GM12874 (cell line): ENCODE results near the gene HIVEP1.

ENCODE experiments used
- TF ChIP-seq, protein P1 (sequence below): IDR thresholded peaks from 2 replicates; pipeline ENCODE4 v1.5.1; 2011; ENCODE audit warnings: low read depth, mild to moderate bottlenecking, control low read depth, low read length, moderate library complexity; ENCODE audit not compliant: insufficient read depth

Gene HIVEP1

DNA sequence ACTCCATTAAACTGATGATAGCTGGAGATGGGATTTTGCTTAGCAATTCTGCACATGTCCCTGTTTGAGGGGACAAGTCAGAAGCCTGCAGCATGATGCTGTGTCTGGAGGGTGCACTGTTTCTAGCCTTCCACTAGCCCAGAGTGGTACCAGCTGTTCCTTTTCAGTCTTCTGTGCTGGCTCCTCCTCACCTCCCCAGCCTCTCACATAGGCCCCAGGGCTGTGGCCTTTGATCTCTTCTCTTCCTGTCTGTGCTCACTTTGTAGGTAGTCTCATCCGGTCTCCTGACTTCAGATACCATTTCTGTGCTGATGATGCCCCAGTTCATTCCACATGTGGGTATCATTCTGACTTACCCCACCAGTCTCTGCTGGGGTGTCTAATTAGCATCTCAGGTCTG is 126.3 kb downstream of the HIVEP1 start:
- TF ChIP-seq, protein P1, sequence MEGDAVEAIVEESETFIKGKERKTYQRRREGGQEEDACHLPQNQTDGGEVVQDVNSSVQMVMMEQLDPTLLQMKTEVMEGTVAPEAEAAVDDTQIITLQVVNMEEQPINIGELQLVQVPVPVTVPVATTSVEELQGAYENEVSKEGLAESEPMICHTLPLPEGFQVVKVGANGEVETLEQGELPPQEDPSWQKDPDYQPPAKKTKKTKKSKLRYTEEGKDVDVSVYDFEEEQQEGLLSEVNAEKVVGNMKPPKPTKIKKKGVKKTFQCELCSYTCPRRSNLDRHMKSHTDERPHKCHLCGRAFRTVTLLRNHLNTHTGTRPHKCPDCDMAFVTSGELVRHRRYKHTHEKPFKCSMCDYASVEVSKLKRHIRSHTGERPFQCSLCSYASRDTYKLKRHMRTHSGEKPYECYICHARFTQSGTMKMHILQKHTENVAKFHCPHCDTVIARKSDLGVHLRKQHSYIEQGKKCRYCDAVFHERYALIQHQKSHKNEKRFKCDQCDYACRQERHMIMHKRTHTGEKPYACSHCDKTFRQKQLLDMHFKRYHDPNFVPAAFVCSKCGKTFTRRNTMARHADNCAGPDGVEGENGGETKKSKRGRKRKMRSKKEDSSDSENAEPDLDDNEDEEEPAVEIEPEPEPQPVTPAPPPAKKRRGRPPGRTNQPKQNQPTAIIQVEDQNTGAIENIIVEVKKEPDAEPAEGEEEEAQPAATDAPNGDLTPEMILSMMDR: no peak

DNA sequence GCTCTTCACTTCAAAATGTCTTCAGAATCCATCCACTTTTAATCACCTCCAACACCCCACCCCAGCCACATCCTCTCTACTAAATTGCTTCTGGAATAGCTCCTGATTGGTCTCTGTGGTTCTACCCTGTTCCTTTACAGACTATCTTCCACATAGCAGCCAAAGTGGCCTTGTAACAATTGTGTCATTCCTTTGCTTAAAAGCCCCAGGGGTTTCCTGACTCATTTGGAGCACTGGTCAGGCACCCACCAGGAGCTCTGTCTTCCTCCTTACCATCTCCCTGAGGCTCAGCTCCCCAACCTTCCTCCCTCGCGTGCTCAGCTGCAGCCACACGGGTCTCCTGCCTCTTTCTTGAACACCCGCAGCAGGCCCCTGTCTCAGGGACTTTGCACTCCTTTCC is 126.8 kb downstream of the HIVEP1 start:
- TF ChIP-seq, protein P1: no peak

DNA sequence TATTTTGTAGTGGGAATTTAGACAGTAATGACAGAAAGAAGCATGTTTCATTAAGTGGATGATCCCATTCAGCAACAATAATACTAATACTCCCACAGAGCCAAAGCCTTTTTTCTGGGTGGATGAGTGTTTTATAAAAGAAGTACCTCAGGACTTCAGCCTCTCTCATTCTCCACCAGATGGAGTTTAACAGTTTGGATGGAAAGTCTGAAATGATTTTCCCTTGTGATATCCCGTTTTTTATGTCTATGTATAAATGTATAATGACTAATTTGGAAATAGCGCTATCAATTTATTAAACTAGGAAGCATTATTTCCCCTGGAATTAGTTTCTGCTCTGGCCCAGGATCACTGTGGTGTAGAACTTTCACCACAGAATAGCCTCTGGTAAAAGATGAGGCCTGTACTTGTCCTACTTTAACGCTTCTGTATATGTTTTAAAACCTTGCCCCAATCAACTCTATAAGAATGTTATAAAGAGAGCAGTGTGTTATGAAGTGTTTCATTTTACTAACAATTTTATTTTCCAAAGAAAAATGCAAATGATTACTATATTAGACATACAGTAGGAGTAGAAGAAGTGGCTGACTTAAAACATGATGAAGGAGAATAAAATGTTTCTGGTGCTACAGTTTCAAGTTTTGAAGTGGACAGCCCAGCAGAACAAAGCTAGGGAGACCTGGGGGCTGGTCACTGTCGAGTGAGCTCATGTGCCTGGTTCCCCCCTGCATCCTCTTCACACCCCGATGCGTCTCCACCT is 135.6 kb downstream of the HIVEP1 start:
- TF ChIP-seq, protein P1: no peak

DNA sequence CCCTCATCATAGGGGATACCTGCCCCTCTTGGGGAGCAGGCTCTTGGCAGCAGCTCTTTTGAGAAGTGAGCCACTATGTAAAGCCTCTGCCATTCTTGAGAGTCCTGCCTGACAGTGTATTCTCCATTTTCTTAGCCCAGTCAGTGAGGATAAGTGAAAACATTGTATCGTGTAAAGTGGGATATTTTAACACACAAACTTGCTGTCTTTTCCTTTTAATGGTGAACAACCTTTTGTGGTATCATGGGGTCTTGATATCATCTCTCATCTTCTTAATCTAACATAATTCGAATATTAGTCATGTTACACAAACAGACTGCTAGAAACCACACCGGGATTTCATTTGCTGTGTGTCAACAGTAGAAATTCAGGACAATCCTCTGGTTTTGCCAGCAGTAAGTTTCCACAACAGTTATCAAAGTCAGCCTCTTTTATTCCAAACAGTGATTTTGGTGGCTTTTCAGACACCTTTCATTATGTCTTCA is 136.2 kb downstream of the HIVEP1 start:
- TF ChIP-seq, protein P1: no peak

DNA sequence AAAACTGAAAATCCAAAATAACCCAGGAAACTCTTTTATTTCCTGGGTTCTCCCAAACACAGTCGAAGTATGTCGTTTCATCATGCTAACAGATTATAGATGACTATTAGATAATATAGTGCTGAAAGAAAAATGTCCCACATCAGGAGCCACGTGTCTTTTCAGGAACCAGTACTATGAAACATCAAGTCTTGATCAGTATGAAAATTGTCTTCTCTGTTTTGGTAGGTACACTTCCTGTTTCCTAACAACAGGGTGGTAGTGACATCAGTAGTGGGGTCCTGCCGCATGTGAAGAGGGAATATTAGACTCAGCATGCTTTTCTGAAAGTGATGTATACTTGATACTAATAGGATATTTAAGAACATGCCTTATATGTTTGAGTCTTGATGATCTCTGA is 136.7 kb downstream of the HIVEP1 start:
- TF ChIP-seq, protein P1: no peak

DNA sequence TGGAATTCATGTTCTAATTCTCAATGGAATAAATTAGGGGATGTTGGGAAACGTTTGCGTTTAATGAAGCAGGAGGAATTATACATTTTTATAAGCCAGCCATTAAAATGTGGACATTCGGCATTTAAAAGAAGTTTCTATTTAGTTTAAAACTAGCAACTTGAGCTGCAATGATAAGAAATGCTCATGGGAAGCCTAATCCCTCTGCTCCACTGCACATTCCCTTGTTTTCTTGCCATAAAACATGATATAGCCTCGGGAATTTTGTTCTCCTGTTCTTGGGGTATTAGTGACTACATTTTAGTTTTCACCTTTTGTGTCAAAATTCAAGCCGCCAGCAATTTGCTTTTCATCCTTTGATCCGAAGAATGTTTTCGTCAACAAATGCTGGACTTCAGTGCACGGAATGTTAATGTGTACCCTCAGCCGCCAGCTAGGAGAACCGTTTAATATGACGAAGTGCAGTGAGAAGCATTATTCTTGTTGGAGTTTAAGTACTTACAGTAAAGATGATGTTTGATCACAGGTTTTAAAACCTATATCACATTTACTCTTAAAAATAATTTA is 137.9 kb downstream of the HIVEP1 start:
- TF ChIP-seq, protein P1: no peak

DNA sequence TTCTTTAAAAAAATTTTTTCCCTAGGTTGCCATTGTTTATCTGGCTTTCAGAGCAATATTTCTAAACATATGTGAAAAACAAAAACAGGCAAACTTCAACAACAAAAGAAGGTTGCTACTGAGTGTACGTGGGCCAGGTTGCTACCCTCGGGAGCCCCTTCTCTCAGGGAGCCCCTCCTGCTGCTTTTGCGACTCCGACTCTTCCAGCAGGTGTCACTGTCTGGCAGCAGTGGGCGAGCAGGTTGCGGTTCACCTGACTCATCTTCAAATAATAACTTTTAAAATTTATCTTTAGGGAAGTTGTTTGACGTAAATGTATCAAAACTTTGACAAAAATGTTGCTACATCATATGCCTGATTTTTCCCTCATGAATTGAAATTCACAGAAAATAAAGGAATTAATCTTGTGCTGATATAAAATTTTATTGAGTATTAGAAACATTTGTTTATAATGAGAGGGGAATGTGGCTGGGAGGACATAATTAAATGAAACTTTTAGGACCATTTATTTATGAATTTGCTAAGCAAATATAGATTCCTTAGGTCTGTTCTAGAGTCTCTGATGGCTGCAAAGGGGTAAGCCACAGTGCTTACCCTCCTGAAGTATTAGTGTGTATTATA is 138.8 kb downstream of the HIVEP1 start:
- TF ChIP-seq, protein P1: peak; percentile 46; the same call in 1 of the 2 replicates
